Motor neuron (in vitro differentiated cells): Measurements from ENCODE around the gene VWA8. TPM values are rescaled to one million over a fixed set of nuclear protein-coding genes. Genes with fewer than 3 reads are reported as not detected.
"Not testable (repeated sequence)": the region's sequence is repeated elsewhere in the genome, so short reads cannot be mapped to it uniquely, and the experiment has no call there.

ENCODE experiments used
- ATAC-seq, 8 experiments: fragments of 200-7000 bp; cut with Tn5 transposase; replicated peaks in 6 of 8; 2 replicates each; pipeline ENCODE4 v1.8.0; 2021; ENCODE audit warnings: mild to moderate bottlenecking in 8 of 8, moderate library complexity in 8 of 8
- H3K27ac ChIP-seq, 2 donors: fragments of 250-450 bp; sonication (Bioruptor Pico); 2 replicates each; pipeline ENCODE4 v1.9.0; 2021; ENCODE audit warnings: antibody characterized with exemption in 2 of 2, mild to moderate bottlenecking in 2 of 2, moderate library complexity in 1 of 2
- H3K4me1 ChIP-seq, 2 donors: fragments of 250-450 bp; sonication (Bioruptor Pico); replicated peaks in 1 of 2; 2 replicates each; pipeline ENCODE4 v1.6.1; 2021; ENCODE audit warnings: antibody characterized with exemption in 2 of 2, mild to moderate bottlenecking in 2 of 2, moderate library complexity in 1 of 2
- H3K4me3 ChIP-seq, 5 donors: fragments of 250-450 bp; sonication (Bioruptor Pico); 2 replicates each; pipeline ENCODE4 v1.9.0; 2021; ENCODE audit warnings: antibody characterized with exemption in 5 of 5, mild to moderate bottlenecking in 5 of 5, moderate library complexity in 4 of 5
- WGBS, 10 experiments: fragments of 450-650 bp; shearing (Covaris generic); methylation state at CpG; one replicate each; pipeline ENCODE4 v1.0.0; 2022; 5-methylcytosine and 5-hydroxymethylcytosine counted together
- in situ Hi-C, 9 experiments: fragments of 400-800 bp; cut with MboI; loops; one replicate each; pipeline ENCODE4 v1.15.0; 2021; ENCODE audit warnings: low sequenced_read_pairs in 9 of 9, low pct_unique_long_range_greater_than_20kb in 2 of 9; ENCODE audit not compliant: unreplicated experiment in 9 of 9
- total RNA-seq, 8 experiments: library from RNA; unstranded; fragments of 300-600 nt; gene quantifications; 2 replicates each; pipeline versions ENCODE4 v1.2.3 to v1.2.4, GENCODE V29; 2022

VWA8 gene
- total RNA-seq, 8 experiments from 2014 or later = 9.1 to 31.7 (median 11.8) TPM

DNA sequence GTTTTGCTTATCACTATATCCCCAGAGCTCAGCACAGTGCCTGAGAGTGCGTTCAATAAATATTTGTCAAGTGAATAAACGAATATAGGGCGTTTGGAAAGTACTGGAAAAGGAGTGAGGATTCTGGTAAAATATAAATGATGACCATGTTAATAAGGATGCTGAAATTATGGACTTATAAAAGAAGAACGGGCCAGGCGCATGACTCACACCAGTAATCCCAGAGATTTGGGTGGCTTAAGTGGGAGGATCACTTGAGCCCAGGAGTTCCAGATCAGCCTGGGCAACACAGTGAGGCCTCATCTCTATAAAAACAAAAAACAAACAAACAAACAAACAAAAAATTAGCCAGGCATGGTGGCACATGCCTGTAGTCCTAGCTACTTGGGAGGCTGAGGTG is 198.1 kb downstream of the VWA8 start:
- H3K4me1 ChIP-seq = no peaks in the 10 kb centered on the region
- in situ Hi-C loops = no loop called here
- no peak overlapping the region for H3K27ac ChIP-seq
- no peak overlapping the region for H3K4me3 ChIP-seq
- ATAC-seq = peak in 1 of 8 experiments; percentile 44
- WGBS, 10 experiments = 70 to 100% (median 92%) methylated on average over 1 to 5 of the region's 5 CpGs; no CpG with 5 or more reads in 1 of the 10 experiments

DNA sequence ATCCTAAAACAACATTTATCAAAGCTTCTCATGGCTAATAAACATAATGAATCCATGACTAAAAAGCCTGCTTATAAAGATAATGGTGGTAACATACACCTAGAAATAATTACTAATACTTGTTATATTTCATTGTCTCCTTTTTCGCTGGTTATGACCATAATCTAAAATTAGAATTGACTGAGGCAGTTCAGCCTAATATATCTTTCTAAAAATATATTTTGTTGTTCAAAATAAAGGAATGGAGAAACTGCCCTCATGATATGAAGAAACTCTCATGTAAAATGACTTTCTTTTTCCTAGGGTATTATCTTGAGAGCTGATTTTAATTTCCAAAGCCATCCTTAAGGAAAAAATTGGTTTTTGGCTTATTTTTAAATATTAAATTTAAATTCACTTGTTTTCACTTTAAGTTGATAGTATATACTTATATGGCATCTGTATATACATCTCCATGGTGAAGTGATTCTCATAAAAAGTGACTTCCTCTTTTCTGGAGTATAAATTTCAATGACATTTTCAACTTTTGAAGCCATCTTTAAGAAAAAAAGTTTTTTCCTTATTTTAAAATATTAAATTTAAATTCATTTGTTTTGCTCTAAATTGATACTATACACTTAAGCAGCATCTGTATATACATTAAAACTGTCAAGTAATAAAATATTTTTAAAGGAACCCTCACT is 204.6 kb downstream of the VWA8 start:
- in situ Hi-C loops = no loop called here
- Histone ChIP-seq H3K4me1 (no peaks in the 10 kb centered on the region), H3K27ac (no peak overlapping the region), H3K4me3 (no peak overlapping the region)
- no peak for ATAC-seq
- WGBS, 10 experiments = 93 to 100% (median 100%) methylated on average over 1 of the region's 1 CpG; no CpG with 5 or more reads in 2 of the 10 experiments

DNA sequence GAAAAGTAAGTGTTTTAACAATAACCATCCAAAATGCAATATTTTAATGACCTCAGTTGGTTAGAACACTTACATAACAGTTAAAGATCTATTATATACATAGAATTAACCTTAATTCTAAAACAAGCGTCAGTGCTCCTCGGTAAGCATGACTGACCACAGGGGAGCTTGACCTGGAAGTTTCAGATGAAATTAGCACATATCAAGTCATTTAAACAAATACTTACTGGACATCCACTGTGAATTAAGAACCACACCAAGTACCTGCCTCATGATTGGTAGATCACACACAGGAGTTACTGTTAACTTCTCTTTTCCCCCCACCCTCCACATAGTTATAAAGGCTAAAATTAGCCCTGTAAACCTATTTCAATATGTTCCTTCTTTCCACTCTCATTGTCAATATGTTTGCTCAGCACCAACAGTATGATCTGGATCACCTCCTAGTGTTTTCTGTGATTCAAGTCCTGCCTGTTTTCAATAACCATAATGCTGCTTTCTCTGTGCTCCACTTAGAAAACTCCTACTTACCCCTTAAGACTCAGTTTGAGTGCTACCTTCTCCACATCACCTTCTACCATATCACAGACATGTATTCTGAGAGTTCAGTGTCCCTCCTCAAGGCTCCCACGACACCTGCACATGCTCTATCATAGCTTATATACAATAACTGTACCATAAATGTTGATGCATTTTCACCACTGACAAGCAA is 209.0 kb downstream of the VWA8 start:
- 61 to 100% (median 75%) methylated on average over 1 to 3 of the region's 3 CpGs; no CpG with 5 or more reads in 2 of the 10 experiments for WGBS, 10 experiments
- Histone ChIP-seq H3K4me3 (no peak overlapping the region), H3K4me1 (no peaks in the 10 kb centered on the region), H3K27ac (no peak overlapping the region)
- in situ Hi-C loops = no loop called here
- ATAC-seq = no peak

DNA sequence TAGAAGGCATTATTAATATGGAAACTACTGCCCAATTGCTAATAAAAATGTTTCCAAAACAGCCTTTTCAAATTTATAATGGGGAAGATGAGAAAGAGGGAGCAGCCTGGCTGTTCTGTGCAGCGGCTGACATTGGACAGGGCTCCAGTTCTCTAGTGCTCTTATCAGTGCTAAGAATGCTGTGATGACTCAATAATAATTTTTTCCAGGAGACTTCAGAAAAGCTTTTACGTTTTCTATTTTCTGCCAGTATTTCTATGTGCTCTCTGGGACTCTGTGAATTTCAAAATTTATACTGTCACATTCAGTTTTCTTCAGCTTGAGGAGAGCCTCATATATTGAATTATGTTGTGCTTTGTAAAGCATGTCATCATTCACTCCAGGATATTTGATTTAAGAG is 209.6 kb downstream of the VWA8 start:
- Histone ChIP-seq H3K27ac (no peak overlapping the region), H3K4me1 (no peaks in the 10 kb centered on the region), H3K4me3 (no peak overlapping the region)
- no peak for ATAC-seq
- in situ Hi-C loops = no loop called here
- 17 to 100% (median 75%) methylated on average over 1 to 2 of the region's 2 CpGs; no CpG with 5 or more reads in 3 of the 10 experiments for WGBS, 10 experiments

DNA sequence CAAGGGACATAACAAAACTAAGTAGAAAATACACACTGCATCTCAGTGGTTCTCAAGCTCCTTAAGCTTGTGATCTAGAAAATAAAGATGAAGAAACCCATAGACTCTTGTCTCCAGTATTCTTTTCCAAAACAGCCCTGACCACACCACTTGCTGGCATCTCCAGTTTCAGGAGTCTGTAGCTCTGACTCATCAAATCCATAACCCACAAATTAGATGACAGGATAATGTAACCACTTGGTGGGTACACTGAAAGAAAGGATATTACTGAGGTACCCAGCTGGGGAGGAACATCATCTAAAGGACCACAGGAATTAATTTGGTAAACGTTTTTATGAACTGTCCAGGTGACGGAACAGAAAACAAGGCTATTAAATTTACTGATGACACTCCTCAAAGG is 214.7 kb downstream of the VWA8 start:
- WGBS, 10 experiments = 0 to 100% (median 92%) methylated on average over 1 to 2 of the region's 2 CpGs; no CpG with 5 or more reads in 1 of the 10 experiments
- H3K4me1 ChIP-seq = no peaks in the 10 kb centered on the region
- in situ Hi-C loops = no loop called here

DNA sequence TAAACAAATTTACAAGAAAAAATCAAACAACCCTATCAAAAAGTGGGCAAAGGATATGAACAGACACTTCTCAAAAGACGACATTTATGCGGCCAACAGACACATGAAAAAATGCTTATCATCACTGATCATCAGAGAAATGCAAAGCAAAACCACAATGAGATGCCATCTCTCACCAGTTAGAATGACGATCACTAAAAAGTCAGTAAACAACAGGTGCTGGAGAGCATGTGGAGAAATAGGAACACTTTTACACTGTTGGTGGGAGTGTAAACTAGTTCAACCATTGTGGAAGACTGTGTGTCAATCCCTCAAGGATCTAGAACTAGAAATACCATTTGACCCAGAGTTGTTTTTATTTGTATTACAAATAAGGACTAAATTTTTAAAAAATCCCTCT is 215.4 kb downstream of the VWA8 start:
- H3K4me3 ChIP-seq, in situ Hi-C loops, H3K4me1 ChIP-seq, H3K27ac ChIP-seq, ATAC-seq: not testable (repeated sequence)
- 95 to 100% (median 100%) methylated on average over 1 to 3 of the region's 3 CpGs; no CpG with 5 or more reads in 3 of the 10 experiments for WGBS, 10 experiments

More for the DNA sequence above, 214.7 kb downstream of the VWA8 start:
- peak in 1 of 8 experiments; percentile 30 for ATAC-seq
- Histone ChIP-seq H3K27ac (no peak overlapping the region), H3K4me3 (no peak overlapping the region)

DNA sequence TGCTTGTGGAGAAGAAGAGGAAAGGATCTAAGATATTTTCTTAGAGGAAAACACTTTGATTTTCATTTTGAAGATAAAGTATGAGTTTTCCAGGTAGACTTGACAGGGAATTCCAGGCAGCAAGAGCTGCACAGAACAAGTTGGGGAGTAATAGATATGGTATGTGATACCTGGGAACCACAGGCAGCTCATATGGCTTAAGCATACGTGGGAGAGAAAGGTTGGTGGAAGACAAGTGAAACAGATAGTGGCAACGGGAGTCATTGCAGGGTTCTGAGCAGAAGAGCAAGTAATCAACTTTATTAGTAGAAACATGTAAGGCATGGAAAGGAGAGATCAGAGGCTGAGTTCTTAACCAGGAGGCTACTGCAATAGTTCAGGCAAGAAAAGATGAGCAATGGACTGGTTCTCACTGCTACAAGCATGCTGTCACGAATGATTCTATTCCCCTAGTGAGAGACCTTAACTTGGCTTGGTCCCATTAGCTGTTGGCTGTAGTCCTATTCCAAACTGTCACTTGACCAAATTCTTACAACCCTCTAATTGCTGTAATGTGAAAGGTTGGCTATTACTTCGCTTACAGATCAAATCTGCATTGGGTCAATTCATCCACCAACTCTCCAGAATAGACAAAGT is 217.9 kb downstream of the VWA8 start:
- no peaks in the 10 kb centered on the region for H3K4me1 ChIP-seq
- in situ Hi-C loops = no loop called here
- WGBS, 10 experiments = 63 to 100% (median 89%) methylated on average over 2 to 4 of the region's 4 CpGs
- no peak overlapping the region for H3K27ac ChIP-seq
- H3K4me3 ChIP-seq = no peak overlapping the region
- no peak for ATAC-seq

DNA sequence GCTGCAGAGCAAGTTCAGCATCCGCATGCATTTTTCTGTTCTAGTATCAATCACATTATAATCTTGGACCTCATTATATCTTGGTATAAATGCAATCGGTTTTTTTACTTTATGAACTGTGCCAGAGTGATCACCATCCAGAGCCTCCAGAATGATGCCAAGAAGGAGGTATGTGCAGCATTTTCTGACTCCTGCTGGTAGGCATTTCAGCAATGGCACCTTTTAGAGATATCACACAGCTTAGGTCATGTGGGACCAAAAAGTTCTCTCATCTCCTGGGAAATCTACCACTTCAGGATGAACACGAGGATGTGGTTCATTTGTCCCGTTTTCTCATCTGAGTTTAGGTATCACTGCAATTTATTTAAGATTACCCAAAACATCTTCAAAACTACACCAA is 220.4 kb downstream of the VWA8 start:
- Histone ChIP-seq H3K27ac (no peak overlapping the region), H3K4me1 (no peaks in the 10 kb centered on the region), H3K4me3 (no peak overlapping the region)
- 69 to 100% (median 93%) methylated on average over 1 to 4 of the region's 4 CpGs for WGBS, 10 experiments
- ATAC-seq = no peak
- in situ Hi-C loops = no loop called here

DNA sequence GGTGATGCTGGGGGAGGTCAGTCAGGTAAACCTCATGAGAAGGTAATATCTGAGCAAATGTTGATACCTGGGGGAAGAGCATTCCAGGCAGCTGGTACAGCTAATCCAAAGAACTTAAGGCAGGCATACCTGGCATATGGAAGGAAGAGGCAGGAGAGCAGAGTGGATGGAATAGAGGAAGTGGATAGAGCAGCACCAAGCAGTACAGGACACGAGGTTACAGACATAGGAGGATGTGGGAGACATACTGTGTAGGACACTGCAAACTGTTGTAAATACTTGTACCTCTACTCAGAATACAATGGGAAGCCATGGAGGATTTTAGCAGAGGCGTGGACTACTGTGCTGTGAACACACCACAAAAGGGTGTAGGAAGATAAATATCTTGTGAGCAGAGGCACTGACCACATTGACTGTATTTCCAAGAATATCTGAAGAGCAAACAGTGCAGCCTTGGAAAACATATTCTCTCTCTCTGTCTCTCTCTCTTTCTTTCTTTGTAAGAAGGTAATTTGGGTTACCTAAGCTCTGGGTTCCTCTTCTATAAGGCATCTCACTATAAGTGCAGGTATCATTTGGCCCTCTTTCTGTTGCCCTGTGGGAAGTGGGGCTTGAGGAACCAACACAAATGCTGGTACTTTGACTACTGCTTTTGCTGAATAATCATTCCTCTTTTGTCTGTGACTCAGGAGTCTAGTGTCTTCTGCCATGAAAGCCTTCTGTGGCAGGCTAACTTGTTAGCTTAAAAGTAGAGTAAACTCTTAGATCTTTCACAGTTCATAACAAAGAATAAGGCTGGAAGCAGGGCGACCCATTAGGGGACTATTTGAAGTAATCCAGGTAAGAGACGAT is 238.0 kb downstream of the VWA8 start:
- in situ Hi-C loops = no loop called here
- WGBS, 10 experiments = 87 to 100% (median 92%) methylated on average over 2 to 4 of the region's 4 CpGs
- ATAC-seq = no peak
- H3K27ac ChIP-seq = no peak overlapping the region
- no peak overlapping the region for H3K4me3 ChIP-seq
- H3K4me1 ChIP-seq = no peaks in the 10 kb centered on the region

DNA sequence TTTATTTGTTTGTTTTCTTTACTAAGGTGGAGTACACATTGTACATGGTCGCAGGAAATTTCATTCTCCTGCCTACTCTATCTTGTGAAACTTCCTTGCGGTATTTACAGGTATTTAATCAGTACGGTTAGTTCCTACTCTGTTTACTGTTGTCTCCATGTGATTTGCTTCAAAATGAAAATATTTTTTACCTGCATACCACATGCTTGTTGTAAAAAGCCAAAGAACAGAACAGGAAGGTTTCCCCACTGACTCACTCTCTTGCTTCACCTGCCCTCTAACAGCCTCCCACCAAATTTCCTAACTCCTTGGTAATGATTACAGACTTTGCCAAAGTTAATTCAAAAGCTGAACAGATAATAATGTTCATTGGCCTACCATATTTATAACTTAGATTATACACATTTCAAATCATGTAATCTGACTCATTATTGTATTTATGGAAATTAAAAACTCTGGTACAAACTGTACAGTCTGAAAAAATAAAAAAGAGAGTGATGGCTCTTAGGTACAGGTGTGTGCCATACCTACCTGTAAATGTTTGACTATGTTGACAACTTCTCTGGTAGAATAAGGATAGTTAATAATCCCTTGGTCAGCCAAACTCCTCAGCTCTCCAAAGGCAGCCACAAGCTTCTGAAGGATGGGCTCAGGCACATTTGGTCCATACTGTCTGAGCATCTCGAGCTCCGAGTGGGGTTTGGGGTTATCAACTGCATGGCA is 239.9 kb downstream of the VWA8 start:
- ATAC-seq = no peak

DNA sequence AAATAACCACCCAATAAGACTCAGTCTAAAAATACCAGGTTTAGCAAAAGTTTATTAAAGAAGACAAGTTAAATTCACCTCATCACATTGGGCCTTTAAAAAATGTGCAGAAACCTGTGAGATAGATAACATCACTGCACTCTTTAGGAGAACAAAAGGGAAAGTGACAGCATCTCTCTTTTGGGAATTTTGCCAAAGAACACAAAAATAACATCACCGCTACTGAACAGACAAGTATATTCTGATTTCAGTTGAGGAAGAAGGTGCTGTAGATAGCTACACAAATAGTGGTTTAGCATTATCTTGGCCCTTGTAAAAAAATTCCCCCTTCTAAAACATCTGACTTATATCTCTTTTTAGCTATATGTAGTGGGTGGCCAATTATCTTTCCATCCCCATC is 244.7 kb downstream of the VWA8 start:
- Histone ChIP-seq H3K4me3 (no peak overlapping the region), H3K4me1 (peaks cover under 1 to 2% of the 10 kb centered on the region in 2 donors), H3K27ac (no peak overlapping the region)
- in situ Hi-C loops = no loop called here
- ATAC-seq = no peak
- 60 to 100% (median 100%) methylated on average over 1 of the region's 1 CpG; no CpG with 5 or more reads in 2 of the 10 experiments for WGBS, 10 experiments

More for the DNA sequence above, 239.9 kb downstream of the VWA8 start:
- Histone ChIP-seq H3K4me1 (no peaks in the 10 kb centered on the region), H3K4me3 (no peak overlapping the region), H3K27ac (no peak overlapping the region)
- in situ Hi-C loops = no loop called here
- 87 to 100% (median 96%) methylated on average over 2 to 5 of the region's 5 CpGs for WGBS, 10 experiments

DNA sequence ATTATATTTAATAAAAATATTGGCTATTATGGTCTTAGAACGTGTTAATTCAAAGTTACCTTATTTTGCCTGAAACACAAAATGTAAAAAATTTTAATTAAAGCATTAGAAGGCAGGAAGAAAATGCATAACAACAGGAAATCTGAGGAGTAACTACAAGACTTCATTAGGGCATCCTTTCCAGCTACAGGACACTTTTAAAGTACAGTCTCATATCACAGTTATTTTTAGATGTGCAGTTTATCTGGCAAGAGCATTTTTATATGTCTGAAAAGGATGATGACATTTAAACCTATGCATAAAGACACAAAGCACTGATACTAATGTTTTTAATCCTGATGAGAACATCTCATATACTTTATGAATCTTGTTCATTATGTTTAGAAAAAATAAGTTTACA is 247.5 kb downstream of the VWA8 start:
- in situ Hi-C loops = no loop called here
- ATAC-seq = no peak
- peaks cover 10 to 13% of the 10 kb centered on the region in 2 donors for H3K4me1 ChIP-seq
- H3K4me3 ChIP-seq = no peak overlapping the region
- H3K27ac ChIP-seq = no peak overlapping the region
- WGBS, 10 experiments = 38 to 100% (median 82%) methylated on average over 1 of the region's 1 CpG; no CpG with 5 or more reads in 1 of the 10 experiments
